Epithelial cell of proximal tubule (primary cell): ENCODE data around the gene PEF1. TPM values are rescaled to one million over a fixed set of nuclear protein-coding genes. Genes with fewer than 3 reads are reported as not detected.
A peak's percentile ranks its signal among the peaks of the same experiment; 100 is the strongest.

Experiments used
- DNase-seq: peaks from one replicate; pipeline ENCODE4 v3.0.0-alpha.2; 2011; ENCODE audit warnings: low read depth
- H3K4me3 ChIP-seq: 2 replicates; pipeline ENCODE4 v1.5.1; 2011; ENCODE audit warnings: low read depth, mild to moderate bottlenecking, low read length
- CTCF ChIP-seq: conservative IDR thresholded peaks from 2 replicates; pipeline ENCODE4 v1.5.1; 2012; ENCODE audit warnings: low read depth, mild to moderate bottlenecking, low read length
- total RNA-seq: library from RNA; depleted of rRNA; stranded (reverse); fragments of >200 nt; gene quantifications from 2 replicates; pipeline ENCODE4 v1.2.3, GENCODE V29; 2015

The PEF1 gene
- total RNA-seq, 1 donor from 2014 or later: 71.7 TPM

GRCh38 chr1:31623365-31623764, 21.3 kb downstream of the PEF1 start:
- DNase-seq: no peak
- no peak for TF ChIP-seq CTCF
- no peak overlapping the region for H3K4me3 ChIP-seq

- H3K4me3 ChIP-seq: no peak overlapping the region
Observed at GRCh38 chr1:31621847-31622730, 22.6 kb downstream of the PEF1 start.

GRCh38 chr1:31621498-31621820, 23.2 kb downstream of the PEF1 start:
- DNase-seq: no peak
- no peak overlapping the region for H3K4me3 ChIP-seq
- no peak for TF ChIP-seq CTCF

More at GRCh38 chr1:31621847-31622730, 22.6 kb downstream of the PEF1 start:
- DNase-seq: no peak
- no peak for TF ChIP-seq CTCF

GRCh38 chr1:31620631-31621497, 23.8 kb downstream of the PEF1 start:
- H3K4me3 ChIP-seq: no peak overlapping the region
- no peak for DNase-seq
- no peak for TF ChIP-seq CTCF

GRCh38 chr1:31618916-31619846, 25.5 kb downstream of the PEF1 start:
- no peak overlapping the region for H3K4me3 ChIP-seq
- DNase-seq: no peak
- TF ChIP-seq CTCF: no peak

- DNase-seq: no peak
- H3K4me3 ChIP-seq: peak overlapping the region; percentile 60
- peak; percentile 74 for TF ChIP-seq CTCF
Observed at GRCh38 chr1:31617916-31618746, 26.5 kb downstream of the PEF1 start.
